Measurements from ENCODE around the gene IFT57.
A peak's percentile ranks its signal among the peaks of the same experiment; 100 is the strongest.

IFT57 gene

GRCh38 chr3:108133858-108134554 is 88.2 kb downstream of the IFT57 start:
- no peak for DNase-seq
- peak overlapping the region; percentile 89 for H3K27ac Mint-ChIP-seq
- H3K27me3 Mint-ChIP-seq: no peaks in the 10 kb centered on the region
- H3K4me3 Mint-ChIP-seq: peak overlapping the region; percentile 58
- no peak for ATAC-seq
- H3K4me1 Mint-ChIP-seq: peaks cover 81% of the 10 kb centered on the region
- peaks cover 6% of the 10 kb centered on the region for H3K9me3 Mint-ChIP-seq
- H3K36me3 Mint-ChIP-seq (ENCODE audit: low read depth): peaks cover 86% of the 10 kb centered on the region

DNA sequence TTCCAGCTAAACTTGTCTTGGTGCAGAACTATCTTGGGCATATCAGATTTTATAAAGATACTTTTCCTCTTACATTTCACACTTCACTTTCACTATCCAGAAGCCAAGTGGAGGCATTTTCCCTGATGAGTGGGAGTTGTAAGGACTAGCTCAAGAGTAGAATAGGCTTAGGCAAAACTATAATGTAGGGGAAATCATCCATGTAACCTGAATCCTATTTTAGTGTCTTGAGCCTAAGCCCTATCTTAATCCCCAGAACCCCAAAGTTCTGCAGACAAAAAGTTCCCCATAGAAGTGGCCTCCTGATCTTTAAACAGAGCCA is 89.2 kb downstream of the IFT57 start:
- ATAC-seq (no peak), DNase-seq (no peak)
- Mint-ChIP-seq H3K4me1 (peaks cover 91% of the 10 kb centered on the region), H3K9me3 (peaks cover 13% of the 10 kb centered on the region), H3K4me3 (peak overlapping the region; percentile 58), H3K27me3 (no peaks in the 10 kb centered on the region), H3K27ac (peak overlapping the region; percentile 89), H3K36me3 (ENCODE audit: low read depth) (peaks cover 87% of the 10 kb centered on the region)

DNA sequence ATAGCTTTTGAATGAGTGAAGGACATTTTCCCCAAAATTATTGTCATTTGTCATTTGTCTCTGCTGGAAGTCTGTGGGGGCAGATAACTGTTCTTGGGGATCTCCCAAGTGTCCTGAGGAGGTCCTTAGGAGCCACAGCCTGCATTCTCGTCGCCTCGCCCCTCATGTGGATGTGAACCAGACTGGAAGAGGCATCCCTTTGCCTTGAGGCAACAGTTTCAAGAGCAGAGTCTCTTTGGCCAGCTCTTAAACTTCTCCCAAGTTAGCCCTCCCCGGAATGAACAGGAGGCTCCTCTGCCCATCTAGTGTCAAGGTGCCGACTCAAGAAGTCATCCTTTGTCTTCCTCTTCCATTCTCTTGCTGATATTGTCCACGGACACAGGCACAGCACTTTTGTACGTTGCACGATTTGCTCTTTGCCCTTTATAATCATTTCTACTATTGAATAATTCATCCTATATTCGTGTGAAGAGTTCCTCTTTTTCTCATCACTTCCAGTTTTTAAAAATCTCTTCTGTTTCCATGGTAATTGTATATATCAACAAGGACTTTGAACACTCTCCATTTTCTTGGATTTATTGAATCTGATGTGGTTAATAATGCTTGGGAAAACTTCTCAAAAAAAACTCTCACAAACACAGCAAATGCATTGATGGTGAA is 90.6 kb downstream of the IFT57 start:
- H3K36me3 Mint-ChIP-seq (ENCODE audit: low read depth): peaks cover 84% of the 10 kb centered on the region

GRCh38 chr3:108130701-108131474 is 91.3 kb downstream of the IFT57 start:
- H3K4me3 Mint-ChIP-seq: peak overlapping the region; percentile 58
- ATAC-seq (peak; percentile 47), DNase-seq (no peak)

More for the DNA sequence above, 90.6 kb downstream of the IFT57 start:
- H3K4me1 Mint-ChIP-seq: peaks cover 93% of the 10 kb centered on the region
- no peak for ATAC-seq
- H3K4me3 Mint-ChIP-seq: peak overlapping the region; percentile 58
- no peaks in the 10 kb centered on the region for H3K27me3 Mint-ChIP-seq
- peak overlapping the region; percentile 89 for H3K27ac Mint-ChIP-seq
- DNase-seq: no peak
- H3K9me3 Mint-ChIP-seq: peaks cover 13% of the 10 kb centered on the region

DNA sequence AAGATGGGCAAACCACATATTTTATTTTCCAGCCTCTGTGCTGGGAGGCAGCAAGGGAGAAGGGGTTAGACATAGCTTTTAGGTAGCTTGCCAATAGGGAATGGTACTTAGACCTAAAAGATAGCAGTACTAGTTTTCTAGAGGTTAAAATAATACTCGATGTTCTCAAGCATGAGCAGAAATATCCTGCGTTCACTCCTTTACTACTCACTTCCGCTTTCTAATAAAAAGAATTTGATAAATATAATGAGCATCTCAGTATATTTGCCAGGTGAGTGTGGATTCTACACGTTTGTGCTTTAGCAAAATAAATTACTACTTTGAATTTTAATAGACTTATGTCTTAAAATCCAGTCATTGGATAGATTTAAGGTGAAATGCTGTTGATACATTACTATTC is 92.0 kb downstream of the IFT57 start:
- peaks cover 87% of the 10 kb centered on the region for H3K4me1 Mint-ChIP-seq
- peaks cover 82% of the 10 kb centered on the region for H3K36me3 Mint-ChIP-seq (ENCODE audit: low read depth)
- peaks cover 7% of the 10 kb centered on the region for H3K9me3 Mint-ChIP-seq
- DNase-seq (no peak), ATAC-seq (no peak)
- H3K27me3 Mint-ChIP-seq: no peaks in the 10 kb centered on the region
- H3K27ac Mint-ChIP-seq: peak overlapping the region; percentile 89
- H3K4me3 Mint-ChIP-seq: peak overlapping the region; percentile 58

More at GRCh38 chr3:108130701-108131474, 91.3 kb downstream of the IFT57 start:
- Mint-ChIP-seq H3K36me3 (ENCODE audit: low read depth) (peaks cover 82% of the 10 kb centered on the region), H3K27ac (peak overlapping the region; percentile 89), H3K27me3 (no peaks in the 10 kb centered on the region), H3K4me1 (peaks cover 89% of the 10 kb centered on the region), H3K9me3 (peaks cover 7% of the 10 kb centered on the region)

- peak; percentile 48 for DNase-seq
- Mint-ChIP-seq H3K4me1 (peaks cover 86% of the 10 kb centered on the region), H3K4me3 (peak overlapping the region; percentile 94), H3K27ac (peak overlapping the region; percentile 91), H3K27me3 (no peaks in the 10 kb centered on the region), H3K9me3 (peaks cover 7% of the 10 kb centered on the region), H3K36me3 (ENCODE audit: low read depth) (peaks cover 58% of the 10 kb centered on the region)
- ATAC-seq: peak; percentile 25
Measured at GRCh38 chr3:108127301-108127988, 94.8 kb downstream of the IFT57 start.

DNA sequence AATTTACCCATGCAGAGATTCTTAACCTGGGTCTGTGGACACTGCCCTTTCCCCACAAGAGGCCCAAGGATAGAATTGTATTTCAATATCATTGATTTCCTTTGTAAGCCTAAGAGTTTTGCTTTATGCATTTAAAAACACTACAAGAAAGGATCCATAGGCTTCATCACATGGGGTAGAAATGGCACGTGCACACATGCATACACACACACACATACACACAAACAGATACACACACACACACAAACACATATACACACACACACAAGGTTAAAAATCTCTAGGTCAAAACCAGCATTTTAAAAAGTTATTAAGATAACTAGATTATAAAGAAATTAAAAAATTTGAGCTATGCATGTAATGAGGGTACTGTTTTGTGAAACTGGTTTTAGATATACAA is 95.9 kb downstream of the IFT57 start:
- H3K27me3 Mint-ChIP-seq: no peaks in the 10 kb centered on the region
- peak overlapping the region; percentile 94 for H3K4me3 Mint-ChIP-seq
- peaks cover 7% of the 10 kb centered on the region for H3K9me3 Mint-ChIP-seq
- DNase-seq: no peak
- peak overlapping the region; percentile 100 for H3K27ac Mint-ChIP-seq
- peaks cover 85% of the 10 kb centered on the region for H3K4me1 Mint-ChIP-seq
- no peak for ATAC-seq
- peaks cover 47% of the 10 kb centered on the region for H3K36me3 Mint-ChIP-seq (ENCODE audit: low read depth)

DNA sequence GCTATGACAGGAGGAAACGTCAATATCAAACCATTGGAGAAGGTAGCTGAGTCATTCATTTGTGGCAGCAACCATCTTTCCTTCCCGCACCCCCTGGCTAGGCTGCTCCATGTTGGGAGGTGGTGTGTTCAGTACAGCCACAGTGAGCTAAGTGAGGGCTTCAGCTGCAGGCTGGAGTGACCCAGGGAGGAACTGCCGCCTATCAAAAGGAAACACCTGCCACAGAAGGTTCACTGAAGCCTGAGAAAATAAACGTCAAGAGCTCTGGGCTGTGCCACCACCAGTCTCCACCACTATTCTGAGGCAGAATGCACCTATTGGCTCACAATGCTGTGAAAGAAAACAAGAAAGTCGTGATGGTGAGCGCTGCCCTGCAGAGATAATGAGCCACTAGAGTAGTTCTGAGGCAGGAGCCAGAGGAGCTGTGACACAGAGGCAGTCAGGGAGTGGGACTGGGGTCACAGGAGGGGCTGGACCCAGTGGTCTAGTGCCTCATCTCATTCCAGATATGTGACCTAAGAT is 96.6 kb downstream of the IFT57 start:
- H3K27me3 Mint-ChIP-seq: no peaks in the 10 kb centered on the region
- H3K9me3 Mint-ChIP-seq: peaks cover 7% of the 10 kb centered on the region
- H3K4me3 Mint-ChIP-seq: peak overlapping the region; percentile 94
- peak; percentile 37 for ATAC-seq
- H3K4me1 Mint-ChIP-seq: peaks cover 84% of the 10 kb centered on the region
- peak; percentile 63 for DNase-seq
- peaks cover 41% of the 10 kb centered on the region for H3K36me3 Mint-ChIP-seq (ENCODE audit: low read depth)
- H3K27ac Mint-ChIP-seq: peak overlapping the region; percentile 100

DNA sequence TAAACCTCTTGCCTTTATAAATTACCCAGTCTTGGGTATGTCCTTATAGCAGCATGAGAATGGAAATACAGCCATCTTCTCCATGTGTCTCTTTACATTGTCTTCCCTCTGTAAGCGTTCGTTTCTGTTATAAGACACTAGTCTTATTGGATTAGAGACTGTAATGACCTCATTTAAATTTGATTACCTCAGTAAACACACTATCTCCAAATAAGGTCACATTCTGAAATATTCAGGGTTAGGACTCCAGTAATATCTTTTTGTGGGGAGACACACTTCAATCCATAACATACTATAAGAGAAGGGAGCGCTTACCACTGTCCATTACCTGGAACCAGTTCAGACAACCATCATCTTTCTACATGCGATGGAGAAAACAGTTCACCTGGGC is 97.1 kb downstream of the IFT57 start:
- DNase-seq (no peak), ATAC-seq (peak; percentile 4)
- no peaks in the 10 kb centered on the region for H3K27me3 Mint-ChIP-seq
- peak overlapping the region; percentile 100 for H3K27ac Mint-ChIP-seq
- peaks cover 41% of the 10 kb centered on the region for H3K36me3 Mint-ChIP-seq (ENCODE audit: low read depth)
- H3K4me1 Mint-ChIP-seq: peaks cover 81% of the 10 kb centered on the region
- H3K9me3 Mint-ChIP-seq: peaks cover 7% of the 10 kb centered on the region
- H3K4me3 Mint-ChIP-seq: peak overlapping the region; percentile 94

- Mint-ChIP-seq H3K9me3 (peaks cover 8% of the 10 kb centered on the region), H3K4me3 (peak overlapping the region; percentile 94), H3K4me1 (peaks cover 79% of the 10 kb centered on the region), H3K36me3 (ENCODE audit: low read depth) (peaks cover 39% of the 10 kb centered on the region), H3K27ac (peak overlapping the region; percentile 100), H3K27me3 (no peaks in the 10 kb centered on the region)
- DNase-seq (peak; percentile 66), ATAC-seq (peak; percentile 78)
Measured at GRCh38 chr3:108124337-108125152, 97.7 kb downstream of the IFT57 start.

DNA sequence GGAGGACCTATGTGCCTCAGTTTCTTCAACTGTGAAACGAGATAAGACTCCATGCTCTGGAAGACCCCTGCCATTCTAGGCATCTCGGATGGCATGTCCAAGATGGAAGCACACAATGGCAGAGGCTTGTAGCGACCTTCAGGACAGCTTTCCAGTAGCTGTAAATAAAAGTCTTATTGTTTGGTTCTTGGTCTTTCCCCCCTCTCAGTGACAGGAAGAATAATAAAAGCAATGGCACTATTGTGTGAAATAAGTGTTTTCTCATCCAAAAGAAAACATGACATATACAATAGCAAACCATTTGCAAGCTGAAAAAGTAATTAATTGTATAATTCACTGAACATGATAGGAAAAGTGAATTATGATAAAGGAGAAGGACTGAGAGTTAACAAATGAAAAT is 98.9 kb downstream of the IFT57 start:
- no peak for DNase-seq
- peaks cover 79% of the 10 kb centered on the region for H3K4me1 Mint-ChIP-seq
- H3K27me3 Mint-ChIP-seq: no peaks in the 10 kb centered on the region

DNA sequence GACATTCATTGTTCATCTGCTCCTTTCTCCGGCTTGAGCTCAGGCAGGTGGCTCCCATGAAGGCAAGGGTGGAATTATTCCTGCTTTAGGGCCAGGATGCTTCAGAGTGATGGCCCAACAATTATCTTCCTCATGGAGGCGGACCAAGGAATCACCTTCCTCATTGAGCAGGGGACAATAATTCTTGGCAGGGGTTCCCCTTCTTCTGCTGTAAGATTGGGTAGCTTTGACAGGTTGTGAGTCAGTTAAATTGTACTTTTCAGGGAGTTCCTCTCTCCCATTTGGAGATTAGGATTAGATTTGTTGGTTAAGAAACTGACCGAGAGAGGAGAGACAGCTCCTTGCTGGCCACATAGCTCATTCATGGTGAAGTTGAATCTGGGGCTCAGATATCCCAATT is 99.9 kb downstream of the IFT57 start:
- no peak overlapping the region for H3K27ac Mint-ChIP-seq

More for the DNA sequence above, 98.9 kb downstream of the IFT57 start:
- Mint-ChIP-seq H3K4me3 (peak overlapping the region; percentile 94), H3K27ac (peak overlapping the region; percentile 100), H3K36me3 (ENCODE audit: low read depth) (peaks cover 26% of the 10 kb centered on the region), H3K9me3 (peaks cover 13% of the 10 kb centered on the region)
- no peak for ATAC-seq

GRCh38 chr3:108119398-108120104 is 102.7 kb downstream of the IFT57 start:
- no peak for ATAC-seq
- DNase-seq: no peak
- H3K9me3 Mint-ChIP-seq: peaks cover 10% of the 10 kb centered on the region
- H3K27ac Mint-ChIP-seq: peak overlapping the region; percentile 57
- peaks cover 69% of the 10 kb centered on the region for H3K4me1 Mint-ChIP-seq
- no peaks in the 10 kb centered on the region for H3K27me3 Mint-ChIP-seq
- H3K36me3 Mint-ChIP-seq (ENCODE audit: low read depth): no peaks in the 10 kb centered on the region
- H3K4me3 Mint-ChIP-seq: no peak overlapping the region

More for the DNA sequence above, 99.9 kb downstream of the IFT57 start:
- Mint-ChIP-seq H3K9me3 (peaks cover 10% of the 10 kb centered on the region), H3K36me3 (ENCODE audit: low read depth) (peaks cover 17% of the 10 kb centered on the region), H3K4me1 (peaks cover 80% of the 10 kb centered on the region), H3K4me3 (no peak overlapping the region), H3K27me3 (no peaks in the 10 kb centered on the region)
- ATAC-seq (no peak), DNase-seq (no peak)
